Occipital lobe (tissue), 2 donors: ENCODE measurements around the gene MED13. TPM values are rescaled to one million over a fixed set of nuclear protein-coding genes. Genes with fewer than 3 reads are reported as not detected.
"Not testable (repeated sequence)": the region's sequence is repeated elsewhere in the genome, so short reads cannot be mapped to it uniquely, and the experiment has no call there.

ENCODE experiments used
- DNase-seq: peaks from one replicate; lab custom pipeline; 2025; lab: John Stamatoyannopoulos, UW
- total RNA-seq: library from RNA; depleted of rRNA; stranded (reverse); fragments of >200 nt; gene quantifications from one replicate; pipeline ENCODE4 v1.2.3, GENCODE V29; 2014

The MED13 gene
- total RNA-seq, 1 donor from 2014 or later: 150 TPM

DNA sequence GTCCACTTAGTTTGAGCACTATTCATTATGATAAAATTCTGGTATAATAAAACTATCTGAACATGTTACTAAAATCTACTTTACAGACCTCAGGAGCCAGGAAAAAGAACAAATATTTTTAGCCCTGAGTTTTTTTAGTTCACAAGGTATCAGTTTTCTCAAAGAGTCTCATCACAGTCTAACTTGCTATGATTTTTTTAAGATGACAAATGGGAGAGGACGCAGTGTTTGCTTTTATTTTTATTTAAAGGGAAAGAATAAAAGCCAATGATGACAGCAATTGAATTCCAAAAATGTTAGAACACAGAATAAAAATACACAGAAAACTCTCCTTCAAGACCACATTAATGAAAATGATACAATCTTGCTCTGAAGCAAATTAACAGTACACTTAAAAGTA is 7.4 kb downstream of the MED13 start:
- no peak for DNase-seq

DNA sequence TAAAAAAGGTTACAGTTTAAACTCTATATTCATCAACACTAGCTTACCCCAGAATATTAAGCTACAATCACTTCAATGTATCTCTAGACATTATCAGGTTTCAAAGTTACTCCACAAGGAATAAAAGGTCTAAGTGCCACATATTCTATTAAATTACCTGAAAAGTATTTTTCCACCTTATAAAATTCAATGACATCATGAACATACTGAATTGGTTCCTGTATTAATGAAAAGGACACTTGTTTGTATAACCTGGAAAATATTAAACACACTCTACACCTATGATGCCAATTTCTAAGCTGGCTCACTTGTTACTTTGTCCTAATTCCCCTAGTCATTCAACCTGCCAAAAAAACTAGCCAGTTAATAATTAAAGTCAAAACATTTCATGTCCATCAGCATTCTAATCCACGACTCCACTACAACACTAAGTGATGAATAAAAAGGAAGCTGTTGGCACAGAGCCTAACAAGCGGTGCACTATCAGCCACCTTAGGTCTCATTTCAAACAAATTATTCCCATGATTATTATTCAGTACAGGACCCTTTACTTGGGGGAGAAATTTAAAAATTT is 12.2 kb downstream of the MED13 start:
- DNase-seq: no peak

- no peak for DNase-seq
Measured at GRCh38 chr17:62051053-62051452, 14.0 kb downstream of the MED13 start.

- no peak for DNase-seq
Measured at GRCh38 chr17:62049299-62049698, 15.8 kb downstream of the MED13 start.

DNA sequence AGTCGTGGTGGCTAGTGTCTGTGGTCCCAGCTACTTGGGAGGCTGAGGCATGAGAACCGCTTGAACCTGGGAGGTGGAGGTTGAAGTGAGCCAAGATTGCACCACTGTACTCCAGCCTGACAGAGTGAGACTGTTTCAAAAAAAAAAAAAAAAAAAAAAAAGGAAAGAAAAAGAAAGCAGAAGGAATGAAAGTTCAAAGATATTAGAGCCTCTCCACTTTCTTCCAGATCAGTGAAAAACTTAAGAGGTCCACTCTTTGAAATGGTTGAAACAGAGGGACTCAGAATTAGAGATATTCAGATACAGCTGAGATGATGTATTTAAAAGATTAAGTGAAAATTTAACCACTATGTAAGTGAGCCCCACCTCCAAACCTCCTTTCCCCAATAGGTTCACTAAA is 16.8 kb downstream of the MED13 start:
- DNase-seq: no peak

- no peak for DNase-seq
Measured at GRCh38 chr17:62045517-62045916, 19.6 kb downstream of the MED13 start.

DNA sequence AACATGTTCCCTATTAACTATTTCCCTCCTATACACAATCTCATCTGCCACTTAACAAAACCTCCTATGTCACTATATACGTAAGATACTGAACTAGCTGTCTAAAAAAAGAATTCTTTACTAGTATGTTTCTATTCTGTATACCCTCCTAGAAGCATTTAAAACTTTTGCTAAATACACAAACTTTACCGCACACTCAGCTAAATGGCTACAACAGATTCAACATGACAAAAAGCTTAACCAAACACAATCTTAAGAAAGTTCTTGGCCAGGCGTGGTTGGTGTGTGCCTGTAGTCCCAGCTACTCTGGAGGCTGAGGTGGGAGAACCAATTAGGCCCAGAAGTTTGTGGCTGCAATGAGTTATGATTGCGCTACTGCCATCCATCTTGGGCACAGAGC is 20.0 kb downstream of the MED13 start:
- no peak for DNase-seq

DNA sequence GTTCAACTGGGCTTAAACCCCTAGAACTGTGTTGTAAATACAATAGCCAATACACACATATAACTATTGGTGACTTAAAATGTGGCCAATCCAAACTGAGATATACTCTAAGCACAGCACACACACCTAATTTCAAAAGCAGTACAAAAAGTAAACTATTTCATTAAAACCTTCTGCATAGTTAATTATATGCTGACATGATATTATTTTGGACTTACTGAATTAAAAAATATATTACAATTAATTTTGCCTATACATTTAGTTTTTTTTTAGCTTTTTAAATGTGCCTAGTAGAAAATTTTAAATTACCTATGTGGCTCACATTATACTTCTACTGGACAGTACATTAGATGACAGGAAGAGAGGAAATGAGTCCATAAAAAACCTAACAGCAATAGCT is 21.5 kb downstream of the MED13 start:
- DNase-seq: no peak

DNA sequence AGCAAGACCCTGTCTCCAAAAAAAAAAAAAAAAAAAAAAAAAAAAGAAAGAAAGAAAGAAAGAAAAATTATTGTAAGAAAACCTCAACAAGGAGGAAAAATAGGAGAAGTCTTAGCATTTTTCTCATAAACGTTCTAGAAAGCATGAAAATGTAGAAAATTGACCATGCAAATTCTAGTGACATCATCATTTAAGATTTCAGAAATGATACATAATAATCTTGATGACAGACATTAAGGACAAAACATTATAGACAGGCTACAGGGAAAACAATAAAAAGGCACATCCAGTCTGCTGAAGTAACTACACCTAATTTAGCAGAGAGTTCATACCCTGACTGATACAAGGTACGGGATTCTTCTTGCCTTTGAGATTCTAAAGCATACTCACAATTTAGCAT is 21.9 kb downstream of the MED13 start:
- no peak for DNase-seq

- DNase-seq: no peak
Measured at GRCh38 chr17:62038248-62038647, 26.8 kb downstream of the MED13 start.

GRCh38 chr17:62033317-62033716 is 31.8 kb downstream of the MED13 start:
- no peak for DNase-seq

DNA sequence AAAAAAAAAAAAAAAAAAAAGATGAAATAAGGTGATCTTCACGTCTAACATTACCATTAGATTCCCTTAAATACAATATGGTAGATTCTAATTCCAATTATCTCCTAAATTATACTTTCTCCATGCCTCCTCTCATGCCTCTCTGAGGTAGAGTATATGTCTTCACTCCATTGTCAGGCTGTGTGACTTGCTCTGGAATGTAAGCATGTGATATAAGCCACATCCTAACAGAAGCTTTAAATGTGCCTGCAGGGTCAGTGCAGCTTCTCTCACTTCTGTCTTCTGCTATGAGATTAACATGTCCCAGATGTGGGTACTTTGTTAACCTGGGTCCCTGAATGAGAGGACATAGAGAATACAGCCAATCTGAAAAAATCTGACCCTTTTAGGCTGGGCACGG is 32.6 kb downstream of the MED13 start:
- DNase-seq: no peak

DNA sequence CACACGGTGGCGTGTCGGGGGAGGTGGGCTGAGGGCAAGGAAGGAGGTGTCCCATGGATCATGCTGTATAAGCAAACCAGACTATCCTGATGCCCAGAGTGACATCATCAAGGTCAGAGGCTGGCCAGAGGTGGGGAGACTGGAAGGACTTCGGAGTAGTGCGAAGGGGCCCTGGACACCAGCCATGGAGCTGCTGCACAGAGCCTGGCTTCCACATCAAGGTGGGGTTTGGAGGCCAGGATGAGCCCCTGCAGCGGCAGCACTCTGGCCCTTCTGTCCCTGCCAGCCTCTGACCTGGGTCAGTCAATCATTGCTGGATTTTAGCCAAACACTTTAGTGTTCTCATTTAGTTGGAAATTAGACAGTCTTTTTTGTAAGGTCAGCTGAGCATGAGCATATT is 34.8 kb downstream of the MED13 start:
- no peak for DNase-seq

DNA sequence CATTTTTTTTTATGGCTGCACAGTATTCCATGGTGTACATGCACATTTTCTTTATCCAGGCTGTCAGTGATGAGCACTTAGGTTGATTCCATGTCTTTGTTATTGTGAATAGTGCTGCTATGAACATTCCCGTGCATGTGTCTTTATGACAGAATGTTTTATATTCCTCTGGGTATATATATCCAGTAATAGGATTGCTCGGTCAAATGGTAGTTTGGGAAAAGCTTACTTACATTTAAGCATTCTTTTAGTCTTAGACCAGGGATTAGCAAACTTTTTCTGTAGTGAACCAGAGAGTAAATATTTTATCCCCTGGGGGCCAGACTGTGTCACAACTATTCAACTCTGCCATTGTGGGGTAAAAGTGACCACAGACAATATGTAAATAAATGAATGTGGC is 40.2 kb downstream of the MED13 start:
- no peak for DNase-seq

DNA sequence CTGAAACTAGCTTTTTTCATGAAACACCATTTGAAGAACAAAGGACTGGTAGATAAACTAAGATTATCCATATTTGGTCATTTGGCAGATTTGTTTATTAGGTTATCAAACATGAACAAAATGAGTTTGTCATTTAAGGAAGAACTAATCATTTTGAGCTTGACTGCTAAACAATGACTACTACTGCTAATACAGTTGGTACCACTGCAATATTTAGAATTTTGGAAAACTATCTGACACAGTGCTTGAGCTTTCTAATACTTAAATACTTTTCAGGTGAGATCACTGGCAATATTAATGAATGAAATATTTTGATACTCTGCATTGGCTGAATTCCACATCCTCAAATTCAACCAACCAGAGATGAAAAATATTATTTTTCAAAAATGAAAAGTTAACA is 47.2 kb downstream of the MED13 start:
- no peak for DNase-seq

DNA sequence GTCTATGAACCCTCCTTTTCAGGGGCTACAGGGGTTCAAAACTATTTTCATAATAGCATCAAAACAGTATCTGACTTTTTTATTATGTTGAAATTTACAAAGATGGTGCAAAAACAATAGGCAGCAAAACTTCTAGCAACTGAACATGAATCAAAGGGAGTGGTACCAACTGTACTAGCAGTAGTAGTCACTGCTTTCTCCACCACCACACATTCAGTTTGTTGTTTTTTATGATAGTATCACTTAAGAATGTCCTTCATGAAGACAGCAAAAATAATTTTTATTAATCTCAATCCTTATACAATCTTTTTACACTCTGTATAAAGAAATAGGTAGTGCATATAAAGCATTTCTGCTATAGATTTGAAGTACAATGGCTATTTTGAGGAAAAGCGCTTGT is 47.6 kb downstream of the MED13 start:
- DNase-seq: no peak

DNA sequence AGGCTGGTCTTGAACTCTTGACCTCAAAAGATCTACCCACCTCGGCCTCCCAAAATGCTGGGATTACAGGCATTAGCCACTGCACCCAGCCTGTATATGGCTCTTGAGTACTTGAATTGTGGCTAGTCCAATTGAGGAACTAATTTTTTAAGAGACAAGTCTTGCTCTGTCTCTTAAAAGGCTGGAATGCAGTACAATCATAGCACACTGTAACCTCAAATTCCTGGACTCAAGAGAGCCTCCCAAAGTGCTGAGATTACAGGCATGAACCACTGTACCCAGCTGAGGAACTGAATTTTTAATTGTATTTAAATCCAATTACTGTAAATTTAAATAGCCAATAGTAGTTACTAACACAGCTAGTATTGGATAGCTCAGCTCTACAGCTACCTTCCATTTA is 50.6 kb downstream of the MED13 start:
- no peak for DNase-seq

DNA sequence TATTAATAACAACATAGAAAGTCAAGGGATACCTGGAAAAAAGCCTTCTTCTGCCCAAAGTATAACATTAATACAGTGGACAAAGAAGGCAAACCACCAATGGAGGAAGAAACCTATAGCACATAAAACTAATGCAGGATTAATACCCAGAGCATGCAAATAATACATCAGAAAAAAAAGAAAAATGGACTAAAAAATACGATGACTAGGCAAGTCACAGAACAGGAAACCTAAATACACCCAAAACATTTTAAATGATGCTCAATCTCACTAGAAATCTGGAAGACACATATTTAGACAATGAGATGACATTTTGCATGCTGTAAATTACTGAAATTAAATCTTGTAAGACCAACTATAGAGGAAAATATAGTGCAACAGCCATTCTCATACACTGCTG is 55.9 kb downstream of the MED13 start:
- no peak for DNase-seq

GRCh38 chr17:62008294-62008693 is 56.8 kb downstream of the MED13 start:
- no peak for DNase-seq

GRCh38 chr17:62004388-62004787 is 60.7 kb downstream of the MED13 start:
- no peak for DNase-seq

GRCh38 chr17:62003141-62003540 is 61.9 kb downstream of the MED13 start:
- DNase-seq: not testable (repeated sequence)

DNA sequence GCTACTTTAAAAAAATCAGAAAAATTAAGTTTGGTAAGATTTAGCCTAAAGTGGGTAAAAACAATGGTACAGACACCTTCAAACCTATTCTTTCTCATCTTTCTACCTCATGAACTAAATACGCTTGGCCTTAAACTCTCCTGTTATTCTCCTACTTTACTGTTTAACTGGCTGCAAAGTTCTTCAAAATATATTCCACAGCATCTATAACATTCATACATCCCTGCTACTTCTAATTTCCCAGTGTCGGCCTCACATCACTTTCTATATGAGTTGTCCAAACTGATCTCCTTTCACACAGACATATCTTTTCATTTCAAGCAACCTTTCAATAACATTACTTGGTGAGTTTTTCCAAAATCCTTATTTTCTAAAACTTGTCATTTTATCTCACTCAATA is 64.0 kb downstream of the MED13 start:
- DNase-seq: no peak

- DNase-seq: no peak
Measured at GRCh38 chr17:62000186-62000585, 64.9 kb downstream of the MED13 start.

DNA sequence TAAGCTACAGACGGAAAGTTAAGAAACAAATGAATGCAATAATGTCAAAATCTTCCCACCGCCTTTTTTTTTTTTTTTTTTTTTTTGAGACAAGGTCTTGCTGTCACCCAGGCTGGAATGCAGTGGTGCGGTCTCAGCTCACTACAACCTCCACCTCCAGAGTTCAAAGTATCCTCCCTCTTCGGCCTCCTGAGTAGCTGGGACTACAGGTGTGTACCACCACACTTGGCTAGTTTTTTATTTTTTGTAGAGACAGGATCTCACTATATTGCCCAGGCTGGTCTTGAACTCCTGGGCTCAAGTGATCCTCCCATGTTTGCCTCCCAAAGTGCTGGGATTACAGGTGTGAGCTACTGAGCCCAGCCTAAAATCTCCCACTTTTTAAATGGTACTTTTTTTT is 66.5 kb downstream of the MED13 start:
- DNase-seq: not testable (repeated sequence)
